Effector memory CD8-positive, alpha-beta T cell (primary cell): Measurements from ENCODE around the gene NECTIN1.

Experiments used
- ATAC-seq: fragments of 150-1000 bp; cut with Tn5 transposase; replicated peaks from 2 replicates; pipeline ENCODE4 v1.10.0; 2021; ENCODE audit warnings: mild to moderate bottlenecking, moderate library complexity
- DNase-seq, 3 experiments: peaks; one replicate each; pipeline ENCODE4 v3.0.0; 2021
- H3K27ac Mint-ChIP-seq, 2 donors: one replicate each; pipeline ENCODE4 v1.8.0; 2022; ENCODE audit warnings: mild to moderate bottlenecking in 2 of 2, mixed read lengths in 2 of 2, moderate library complexity in 2 of 2
- H3K27me3 Mint-ChIP-seq, 2 donors: one replicate each; pipeline ENCODE4 v1.8.0; 2022; ENCODE audit warnings: mixed read lengths in 2 of 2
- H3K36me3 Mint-ChIP-seq: one replicate; pipeline ENCODE4 v1.8.0; 2022; ENCODE audit warnings: mild to moderate bottlenecking, moderate library complexity, mixed read lengths; ENCODE audit not compliant: insufficient read depth
- H3K4me1 Mint-ChIP-seq, 2 donors: one replicate each; pipeline ENCODE4 v1.8.0; 2022; ENCODE audit warnings: low read depth in 2 of 2, mixed read lengths in 2 of 2
- H3K4me3 Mint-ChIP-seq, 2 donors: one replicate each; pipeline ENCODE4 v1.8.0; 2022; ENCODE audit warnings: mild to moderate bottlenecking in 2 of 2, mixed read lengths in 2 of 2, moderate library complexity in 2 of 2
- H3K9me3 Mint-ChIP-seq, 2 donors: one replicate each; pipeline ENCODE4 v1.8.0; 2022; ENCODE audit warnings: mixed read lengths in 2 of 2
- total RNA-seq, 9 experiments: gene quantifications; one replicate each; lab custom pipeline; 2026; lab: John Stamatoyannopoulos, UW

Gene NECTIN1, protein sequence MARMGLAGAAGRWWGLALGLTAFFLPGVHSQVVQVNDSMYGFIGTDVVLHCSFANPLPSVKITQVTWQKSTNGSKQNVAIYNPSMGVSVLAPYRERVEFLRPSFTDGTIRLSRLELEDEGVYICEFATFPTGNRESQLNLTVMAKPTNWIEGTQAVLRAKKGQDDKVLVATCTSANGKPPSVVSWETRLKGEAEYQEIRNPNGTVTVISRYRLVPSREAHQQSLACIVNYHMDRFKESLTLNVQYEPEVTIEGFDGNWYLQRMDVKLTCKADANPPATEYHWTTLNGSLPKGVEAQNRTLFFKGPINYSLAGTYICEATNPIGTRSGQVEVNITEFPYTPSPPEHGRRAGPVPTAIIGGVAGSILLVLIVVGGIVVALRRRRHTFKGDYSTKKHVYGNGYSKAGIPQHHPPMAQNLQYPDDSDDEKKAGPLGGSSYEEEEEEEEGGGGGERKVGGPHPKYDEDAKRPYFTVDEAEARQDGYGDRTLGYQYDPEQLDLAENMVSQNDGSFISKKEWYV
- 2.0 to 9.4 (median 4.9) reads per million in 9 experiments for total RNA-seq

DNA sequence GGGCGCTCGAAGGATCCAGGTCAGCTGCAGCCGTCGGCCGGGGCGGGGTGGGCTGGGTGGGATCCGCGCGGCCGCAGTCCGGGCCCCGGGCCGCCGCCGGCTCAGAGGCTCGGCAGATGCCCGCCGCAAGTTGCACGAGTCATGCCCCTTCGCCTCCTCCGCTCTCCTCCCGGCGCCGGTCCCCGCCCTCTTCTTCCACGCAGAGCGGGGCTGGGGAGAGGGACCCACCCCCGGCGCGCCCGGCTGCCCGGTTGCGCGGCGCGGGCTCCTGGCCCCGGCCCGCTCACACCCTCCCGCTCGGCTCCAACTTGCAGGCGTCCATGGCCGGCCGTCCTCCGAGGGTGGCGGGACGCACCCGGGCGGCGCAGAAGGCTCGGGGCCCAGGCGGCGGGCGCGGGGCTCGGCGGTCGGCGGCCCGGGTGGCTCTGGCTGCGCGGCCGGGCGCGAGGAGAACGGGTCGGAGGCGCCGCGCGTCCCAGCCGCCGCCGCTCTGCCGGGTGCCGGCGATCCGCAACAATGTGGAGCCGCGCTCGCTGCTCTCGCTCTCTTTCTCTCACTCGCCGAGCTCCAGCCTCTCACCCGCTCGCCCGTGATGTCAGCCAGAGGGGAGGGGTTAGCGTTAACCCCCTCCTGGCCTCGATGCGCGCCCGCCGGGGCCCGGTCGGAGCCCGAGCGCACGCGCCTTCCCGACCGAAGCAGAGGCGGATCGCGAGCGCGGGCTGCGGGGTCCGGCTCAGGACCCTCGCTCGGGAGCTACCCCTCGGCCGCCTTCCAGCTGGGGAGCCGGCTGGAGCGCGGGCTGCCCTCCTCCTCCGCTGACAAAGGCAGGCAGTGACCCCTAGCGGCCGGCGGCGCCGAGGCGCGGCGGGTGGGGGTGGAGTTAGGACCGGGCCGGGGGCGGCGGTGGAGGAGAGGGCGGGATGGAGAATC lies at the start of gene NECTIN1:
TSS of gene NECTIN1 (minus strand) at position 550 of the 930 bp plus-strand sequence. CDS start 647 bp downstream, outside the sequence.
- Mint-ChIP-seq H3K27me3 (peaks cover 24 to 33% of the 10 kb centered on the region in 2 donors), H3K27ac (peak within 1 kb of the TSS; percentile 39 to 60), H3K9me3 (no peaks in the 10 kb centered on the region), H3K4me3 (peak within 1 kb of the TSS; percentile 92), H3K36me3 (peaks cover 3% of the 10 kb centered on the region), H3K4me1 (peaks cover 5 to 19% of the 10 kb centered on the region in 2 donors)
- DNase-seq (peak; percentile 77 to 86 (median 79)), ATAC-seq (peak; percentile 86)

DNA sequence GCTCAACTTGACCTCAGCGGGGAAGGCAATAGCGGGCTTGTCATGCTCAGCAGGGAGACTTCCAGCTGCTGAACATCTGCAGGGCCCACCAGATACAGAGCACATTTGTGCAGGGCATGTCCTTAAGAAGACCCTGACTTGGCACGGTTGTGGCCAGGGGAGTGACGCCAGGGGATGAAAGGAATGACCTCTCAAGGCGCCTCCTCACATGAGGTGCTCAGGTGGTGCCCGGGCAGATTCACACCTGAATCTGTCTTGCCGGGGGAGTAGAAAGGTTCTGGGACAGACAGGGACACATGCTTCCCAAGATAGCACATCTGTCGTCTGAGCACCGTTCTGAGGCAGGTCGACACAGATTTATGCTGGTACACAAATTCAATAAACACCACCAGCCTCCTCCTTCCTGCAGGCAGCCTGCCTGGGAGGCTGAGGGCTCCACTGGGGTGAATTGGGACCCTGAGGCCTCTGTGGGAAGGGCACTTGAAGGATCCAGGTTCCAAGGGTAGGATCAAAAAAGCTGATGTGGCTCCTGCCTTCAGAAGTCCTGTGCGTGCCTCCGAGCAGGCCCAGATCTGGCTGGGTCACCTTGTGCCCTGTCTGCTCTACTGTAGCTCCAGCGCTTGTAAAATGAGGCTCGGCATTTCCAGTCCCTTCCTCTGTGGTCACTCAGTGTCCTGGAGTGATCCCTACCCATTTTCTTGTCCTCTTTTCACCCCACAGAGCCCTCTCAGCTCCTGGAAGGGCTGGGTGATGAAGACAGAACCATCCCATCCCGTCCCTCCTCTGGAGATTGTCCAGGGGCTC lies 49.6 kb upstream of the NECTIN1 start:
- H3K36me3 Mint-ChIP-seq, result no peaks in the 10 kb centered on the region
- no peak overlapping the region for H3K27ac Mint-ChIP-seq
- DNase-seq (no peak), ATAC-seq (no peak)
- H3K4me1 Mint-ChIP-seq, result no peaks in the 10 kb centered on the region
- peaks cover 31 to 89% of the 10 kb centered on the region in 2 donors for H3K27me3 Mint-ChIP-seq
- no peak overlapping the region for H3K4me3 Mint-ChIP-seq
- H3K9me3 Mint-ChIP-seq, result peaks cover 0 to 4% of the 10 kb centered on the region in 2 donors

DNA sequence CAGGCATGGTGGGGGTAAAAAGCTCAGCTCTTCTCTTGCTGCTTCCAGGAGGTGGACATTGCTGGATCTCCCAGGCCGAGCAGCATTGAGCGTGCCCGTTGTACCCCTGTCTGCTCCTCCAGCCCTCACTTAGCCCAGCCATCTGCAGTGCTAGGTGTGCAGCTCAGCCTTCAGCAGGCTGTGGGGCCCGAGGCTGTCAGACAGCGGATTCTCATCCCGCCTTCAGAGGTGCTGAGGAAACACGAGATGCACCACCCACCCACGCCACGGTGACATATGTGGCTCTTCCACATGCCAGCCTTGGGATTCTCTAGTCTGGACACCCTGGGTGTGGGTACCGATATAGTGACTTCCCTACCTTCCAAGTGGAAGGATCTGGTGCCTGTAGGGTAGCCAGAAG lies 48.9 kb upstream of the NECTIN1 start:
- ATAC-seq, result no peak
- H3K27me3 Mint-ChIP-seq, result peaks cover 31 to 89% of the 10 kb centered on the region in 2 donors
- peaks cover 0 to 4% of the 10 kb centered on the region in 2 donors for H3K9me3 Mint-ChIP-seq
- no peak for DNase-seq
- no peak overlapping the region for H3K4me3 Mint-ChIP-seq
- H3K4me1 Mint-ChIP-seq, result no peaks in the 10 kb centered on the region
- H3K27ac Mint-ChIP-seq, result no peak overlapping the region
- H3K36me3 Mint-ChIP-seq, result no peaks in the 10 kb centered on the region

DNA sequence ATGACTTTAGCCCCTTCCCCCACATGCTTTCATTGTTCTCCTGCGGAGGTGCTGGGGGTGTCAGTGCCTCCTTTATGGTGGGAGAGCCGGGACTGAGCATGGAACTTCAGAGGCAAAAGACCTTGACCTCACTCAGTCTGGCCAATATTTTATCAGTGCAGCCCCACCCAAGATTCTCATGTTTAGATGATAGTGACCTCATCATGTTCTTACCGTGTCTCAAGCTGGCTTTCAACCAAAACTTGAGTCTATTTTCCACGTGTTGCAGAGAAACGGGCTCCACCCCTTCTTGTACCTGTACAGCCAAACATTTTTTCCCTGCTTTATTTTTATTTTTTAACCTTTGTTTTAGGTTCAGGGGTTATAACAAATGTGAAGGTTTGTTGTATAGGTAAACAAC lies 47.7 kb upstream of the NECTIN1 start:
- Mint-ChIP-seq H3K27me3 (peaks cover 19 to 86% of the 10 kb centered on the region in 2 donors), H3K27ac (no peak overlapping the region), H3K9me3 (peaks cover 0 to 4% of the 10 kb centered on the region in 2 donors), H3K4me1 (no peaks in the 10 kb centered on the region), H3K36me3 (no peaks in the 10 kb centered on the region), H3K4me3 (no peak overlapping the region)
- ATAC-seq (no peak), DNase-seq (no peak)

DNA sequence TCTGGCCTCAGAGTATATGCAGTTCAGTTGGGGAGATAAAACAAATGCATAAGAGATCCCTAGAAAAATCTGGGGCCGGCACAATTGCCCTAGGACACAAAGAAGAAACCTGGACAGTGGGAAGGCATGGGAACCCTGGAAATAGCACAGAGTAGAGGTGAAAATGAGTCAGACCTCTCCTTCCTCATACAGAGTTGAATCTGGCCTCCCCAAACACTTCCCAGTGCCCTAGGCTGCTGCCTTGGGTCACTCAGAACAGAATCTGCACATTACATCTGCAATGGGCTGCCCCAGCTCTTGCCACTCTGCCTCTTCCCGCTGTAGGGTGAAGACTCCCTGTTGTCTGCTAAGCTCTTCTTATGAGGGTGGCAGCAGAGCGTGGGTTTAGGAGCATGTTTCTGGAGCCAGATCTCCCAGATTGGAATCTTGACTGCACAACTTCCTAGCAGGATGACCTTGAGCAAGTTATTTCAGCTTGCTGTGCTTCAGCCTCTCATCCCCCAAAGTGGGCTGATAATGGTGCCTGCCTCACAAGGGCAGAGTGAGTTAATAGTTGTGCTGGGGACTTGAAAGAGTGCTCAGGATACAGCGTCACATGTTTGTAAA lies 47.1 kb upstream of the NECTIN1 start:
- ATAC-seq (no peak), DNase-seq (no peak)
- Mint-ChIP-seq H3K27ac (no peak overlapping the region), H3K27me3 (peaks cover 22 to 86% of the 10 kb centered on the region in 2 donors), H3K9me3 (peaks cover 0 to 4% of the 10 kb centered on the region in 2 donors), H3K4me1 (no peaks in the 10 kb centered on the region), H3K36me3 (no peaks in the 10 kb centered on the region), H3K4me3 (no peak overlapping the region)

DNA sequence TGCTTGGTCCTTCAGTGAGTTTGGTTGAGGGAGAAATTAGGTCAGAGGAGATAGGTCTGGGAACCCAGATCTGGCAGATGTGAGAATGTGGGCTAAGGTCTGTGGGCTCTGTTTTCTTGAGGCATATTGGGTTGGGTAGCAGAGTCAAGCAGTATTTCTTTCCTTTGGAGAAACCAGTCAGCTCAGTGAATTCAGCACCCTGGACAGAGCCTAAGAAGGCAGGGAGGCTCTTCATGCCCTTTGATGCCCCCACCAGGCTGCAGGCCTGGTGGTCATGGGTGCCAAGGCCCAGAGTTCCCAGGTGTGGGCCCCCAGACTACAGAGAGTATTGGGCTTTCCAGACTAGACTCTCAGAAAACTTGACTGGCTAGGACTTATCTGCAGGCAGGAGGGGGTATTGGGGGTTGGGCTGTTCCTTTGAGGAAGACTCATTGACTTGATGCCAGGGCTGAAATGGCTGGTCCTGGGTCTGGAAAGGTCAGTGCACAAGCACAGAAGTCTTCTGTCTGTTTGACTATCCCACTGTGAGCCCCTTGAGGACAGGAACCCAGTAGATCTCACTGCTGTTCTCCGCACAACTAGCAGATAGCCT lies 45.3 kb upstream of the NECTIN1 start:
- Mint-ChIP-seq H3K4me3 (no peak overlapping the region), H3K36me3 (no peaks in the 10 kb centered on the region), H3K27me3 (peaks cover 23 to 92% of the 10 kb centered on the region in 2 donors), H3K4me1 (no peaks in the 10 kb centered on the region), H3K9me3 (peaks cover 0 to 4% of the 10 kb centered on the region in 2 donors), H3K27ac (no peak overlapping the region)
- DNase-seq (no peak), ATAC-seq (no peak)

DNA sequence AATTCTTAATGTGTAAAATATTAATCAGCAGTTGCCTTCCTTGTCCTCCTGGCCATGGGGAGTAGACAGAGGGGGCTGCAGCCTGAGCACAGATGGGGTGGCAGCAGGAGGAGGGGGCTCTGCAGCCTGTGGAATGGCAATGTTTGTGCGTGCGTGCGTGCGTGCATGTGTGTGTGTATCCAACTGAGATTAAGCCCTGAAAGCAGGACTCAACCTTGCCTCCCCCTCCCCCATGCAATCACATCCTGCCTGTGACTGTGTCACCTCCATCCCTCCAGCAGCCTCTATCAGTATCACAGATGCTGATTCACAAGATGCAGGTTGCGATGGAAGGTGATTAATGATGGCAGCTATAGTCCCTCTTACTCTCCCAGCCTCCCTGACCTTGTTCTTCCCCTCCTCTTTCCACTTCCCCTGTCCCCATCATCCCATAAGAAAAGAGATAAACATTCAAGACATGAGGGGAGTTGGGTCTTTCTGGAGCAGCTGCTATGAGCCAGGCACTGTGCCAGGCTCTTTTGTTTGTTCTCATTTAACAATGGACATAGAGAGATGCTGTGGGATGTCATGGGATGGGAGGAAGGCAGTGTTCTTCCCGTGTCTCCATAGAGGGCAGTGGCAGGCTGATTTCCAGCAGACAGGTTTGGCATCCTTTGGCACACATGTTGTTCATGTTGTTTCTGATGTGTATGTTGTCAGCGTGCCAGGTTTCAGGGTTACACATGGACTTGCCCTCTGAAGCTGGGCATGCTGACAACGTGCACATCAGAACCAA lies 43.8 kb upstream of the NECTIN1 start:
- Mint-ChIP-seq H3K4me3 (no peak overlapping the region), H3K4me1 (no peaks in the 10 kb centered on the region), H3K9me3 (peaks cover 0 to 4% of the 10 kb centered on the region in 2 donors), H3K27ac (no peak overlapping the region), H3K27me3 (peaks cover 37 to 96% of the 10 kb centered on the region in 2 donors), H3K36me3 (no peaks in the 10 kb centered on the region)
- no peak for ATAC-seq
- DNase-seq, result no peak

DNA sequence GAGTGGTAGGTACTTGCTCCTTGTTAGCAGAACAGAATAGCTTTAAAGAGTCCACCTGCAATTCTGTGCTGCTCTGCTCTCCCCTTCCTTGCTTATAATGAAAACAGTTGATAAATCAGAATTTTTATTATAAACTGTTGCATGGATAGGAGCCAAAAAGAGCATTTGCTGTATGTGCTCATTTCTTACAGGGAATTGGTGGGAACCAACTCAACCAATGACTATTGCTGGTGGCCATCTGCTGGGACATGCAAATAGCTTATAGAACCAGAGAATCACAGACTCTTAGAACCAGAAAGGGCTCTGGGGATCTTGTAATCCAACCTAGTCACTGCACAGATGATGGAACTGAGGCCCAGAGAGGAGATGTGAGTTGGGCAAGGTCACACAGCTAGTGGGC lies 43.1 kb upstream of the NECTIN1 start:
- H3K27ac Mint-ChIP-seq, result no peak overlapping the region
- peaks cover 37 to 92% of the 10 kb centered on the region in 2 donors for H3K27me3 Mint-ChIP-seq
- H3K9me3 Mint-ChIP-seq, result peaks cover 0 to 4% of the 10 kb centered on the region in 2 donors
- ATAC-seq (no peak), DNase-seq (no peak)
- H3K36me3 Mint-ChIP-seq, result no peaks in the 10 kb centered on the region
- no peaks in the 10 kb centered on the region for H3K4me1 Mint-ChIP-seq
- no peak overlapping the region for H3K4me3 Mint-ChIP-seq

DNA sequence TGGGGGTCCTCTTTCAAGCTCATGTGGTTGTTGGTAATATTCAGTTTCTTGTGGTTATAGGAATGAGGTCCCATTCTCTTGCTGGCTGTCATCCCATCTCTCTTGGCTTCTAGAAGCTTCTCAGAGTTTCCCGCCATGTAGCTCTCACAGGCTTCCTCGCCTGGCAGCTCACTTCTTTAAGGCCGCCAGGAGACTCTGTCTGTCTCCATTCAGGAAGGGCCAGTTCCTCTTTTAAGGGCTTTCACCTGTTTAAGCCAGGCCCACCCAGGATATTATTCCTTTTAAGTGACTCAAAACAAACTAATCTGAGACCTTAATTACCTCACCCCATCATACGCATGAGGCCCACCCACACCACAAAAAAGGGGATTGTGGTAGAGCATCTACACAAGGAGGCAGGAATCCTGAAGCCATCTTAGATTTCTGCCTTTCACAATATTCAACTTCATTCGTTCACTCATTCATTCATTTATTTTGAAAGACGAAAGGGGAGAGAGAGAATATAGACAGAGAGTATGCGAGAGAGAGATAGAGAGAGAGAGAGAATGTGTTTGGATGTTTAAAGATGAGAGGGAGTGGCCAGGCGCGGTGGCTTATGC lies 42.3 kb upstream of the NECTIN1 start:
- Mint-ChIP-seq H3K9me3 (peaks cover 0 to 4% of the 10 kb centered on the region in 2 donors), H3K4me3 (no peak overlapping the region), H3K36me3 (no peaks in the 10 kb centered on the region), H3K27ac (no peak overlapping the region), H3K27me3 (peaks cover 35 to 84% of the 10 kb centered on the region in 2 donors), H3K4me1 (no peaks in the 10 kb centered on the region)
- DNase-seq (no peak), ATAC-seq (no peak)

DNA sequence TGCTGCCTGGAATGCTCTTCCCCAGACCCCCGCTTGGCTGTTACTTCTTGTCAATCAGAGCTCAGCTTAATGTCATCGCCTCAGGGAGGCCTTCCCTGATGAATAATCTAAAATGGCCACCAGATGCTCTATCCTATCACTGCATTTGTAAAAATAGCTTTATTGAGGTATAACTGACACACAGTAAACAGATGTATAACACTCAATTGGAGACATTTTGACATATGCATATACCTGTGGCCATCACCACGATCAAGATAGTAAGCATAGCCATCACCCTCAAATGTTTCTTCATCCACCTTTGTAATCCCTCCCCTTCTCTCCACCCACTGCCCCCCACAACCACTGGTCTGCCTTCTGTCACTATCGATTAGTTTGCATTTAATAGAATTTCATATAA lies 36.6 kb upstream of the NECTIN1 start:
- Mint-ChIP-seq H3K36me3 (no peaks in the 10 kb centered on the region), H3K27me3 (peaks cover 69 to 83% of the 10 kb centered on the region in 2 donors)
- ATAC-seq, result no peak

DNA sequence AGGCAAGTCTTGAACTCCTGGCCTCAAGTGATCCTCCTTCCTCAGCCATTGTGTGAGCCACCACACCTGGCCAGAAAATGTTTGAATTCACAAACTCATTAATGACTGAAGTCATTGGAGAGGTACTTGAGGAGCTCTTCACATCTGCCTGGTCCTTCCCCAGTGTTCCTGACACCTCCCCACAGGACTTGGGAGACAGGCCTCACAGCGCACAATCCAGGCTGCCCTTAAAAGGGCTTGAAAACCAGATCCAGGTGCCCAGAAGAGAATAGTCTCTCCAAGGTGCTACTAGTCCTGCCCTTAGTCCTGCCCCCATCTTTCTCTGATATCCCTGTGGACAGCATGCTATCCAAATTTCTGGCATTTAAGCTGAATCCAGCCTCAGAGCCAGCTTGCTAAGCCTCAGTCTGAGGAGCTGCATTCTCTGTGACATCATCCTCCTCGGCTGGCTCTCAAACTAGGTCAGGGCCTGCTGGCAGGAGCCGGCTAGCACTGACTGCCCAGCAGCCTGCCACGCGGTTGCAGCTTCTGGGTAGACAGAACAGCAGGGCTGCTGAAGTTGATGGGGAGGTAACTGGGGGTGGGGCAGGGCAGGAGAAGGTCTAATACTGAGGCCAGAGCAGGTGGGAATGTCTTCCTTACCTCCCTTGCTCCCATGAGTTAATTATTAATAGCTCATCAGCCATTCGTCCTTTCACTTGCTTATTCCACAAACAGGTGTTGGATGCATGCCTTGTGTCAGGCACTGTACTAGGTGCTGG lies 35.3 kb upstream of the NECTIN1 start:
- Mint-ChIP-seq H3K27ac (no peak overlapping the region), H3K4me1 (peaks cover 3 to 4% of the 10 kb centered on the region in 2 donors), H3K4me3 (no peak overlapping the region), H3K36me3 (no peaks in the 10 kb centered on the region), H3K9me3 (no peaks in the 10 kb centered on the region), H3K27me3 (peaks cover 65 to 76% of the 10 kb centered on the region in 2 donors)
- DNase-seq, result no peak
- ATAC-seq, result no peak

More for the DNA sequence above, 36.6 kb upstream of the NECTIN1 start:
- no peak overlapping the region for H3K4me3 Mint-ChIP-seq
- DNase-seq, result no peak
- no peaks in the 10 kb centered on the region for H3K9me3 Mint-ChIP-seq
- H3K27ac Mint-ChIP-seq, result no peak overlapping the region
- peaks cover 3 to 4% of the 10 kb centered on the region in 2 donors for H3K4me1 Mint-ChIP-seq
